WTC11 (cell line): ENCODE data around the gene BCL11B.

Experiments used
- CBFB ChIP-seq: sonication (generic); formaldehyde crosslinking; IDR thresholded peaks from 2 replicates; pipeline ENCODE4 v1.8.1; 2022; ENCODE audit warnings: mild to moderate bottlenecking, low read depth, missing genetic modification reagents
- IRF2 ChIP-seq: sonication (generic); formaldehyde crosslinking; IDR thresholded peaks from 2 replicates; pipeline ENCODE4 v1.8.0; 2022; ENCODE audit warnings: low read depth, missing genetic modification reagents, borderline replicate concordance
- JUN ChIP-seq: sonication (generic); formaldehyde crosslinking; IDR thresholded peaks from 2 replicates; pipeline ENCODE4 v1.8.0; 2023; ENCODE audit warnings: mild to moderate bottlenecking, missing genetic modification reagents
- ZNF138 ChIP-seq: sonication (generic); formaldehyde crosslinking; conservative IDR thresholded peaks from 2 replicates; pipeline ENCODE4 v1.8.1; 2022; ENCODE audit warnings: mild to moderate bottlenecking, moderate library complexity, missing genetic modification reagents
- TF ChIP-seq, protein P1 (sequence below): fragments of 200-600 bp; IDR thresholded peaks from 2 replicates; pipeline ENCODE4 v1.8.0; 2022; ENCODE audit warnings: antibody characterized with exemption

DNA sequence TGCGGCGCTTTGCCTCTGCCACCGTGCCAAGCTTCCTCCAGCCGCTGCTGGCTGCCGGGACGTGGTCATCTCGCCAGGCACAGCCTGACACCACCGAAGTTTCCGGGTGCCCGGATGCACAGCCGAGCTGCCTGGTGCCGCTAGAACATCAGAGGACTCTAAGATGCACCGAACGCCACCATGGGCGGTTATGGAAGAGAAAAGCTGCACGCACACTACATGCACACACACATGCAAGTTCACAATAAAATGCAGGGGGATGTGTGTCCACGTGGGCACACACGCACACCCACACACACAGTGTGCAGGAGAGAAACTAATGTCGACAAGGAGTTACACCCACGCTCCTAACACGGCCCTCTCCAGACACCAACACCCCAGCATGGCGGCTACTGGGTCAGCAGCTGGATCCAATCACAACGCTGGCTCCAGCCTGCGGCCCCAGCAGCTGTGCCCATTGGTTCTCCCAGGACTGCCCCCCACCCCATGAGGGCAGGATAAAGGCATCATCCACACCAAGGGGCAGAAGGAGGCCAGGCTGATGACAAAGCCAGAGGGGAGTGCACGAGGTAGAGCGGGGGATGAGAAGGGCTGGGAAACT lies 82.7 kb downstream of the BCL11B start:
- TF ChIP-seq, protein P1, sequence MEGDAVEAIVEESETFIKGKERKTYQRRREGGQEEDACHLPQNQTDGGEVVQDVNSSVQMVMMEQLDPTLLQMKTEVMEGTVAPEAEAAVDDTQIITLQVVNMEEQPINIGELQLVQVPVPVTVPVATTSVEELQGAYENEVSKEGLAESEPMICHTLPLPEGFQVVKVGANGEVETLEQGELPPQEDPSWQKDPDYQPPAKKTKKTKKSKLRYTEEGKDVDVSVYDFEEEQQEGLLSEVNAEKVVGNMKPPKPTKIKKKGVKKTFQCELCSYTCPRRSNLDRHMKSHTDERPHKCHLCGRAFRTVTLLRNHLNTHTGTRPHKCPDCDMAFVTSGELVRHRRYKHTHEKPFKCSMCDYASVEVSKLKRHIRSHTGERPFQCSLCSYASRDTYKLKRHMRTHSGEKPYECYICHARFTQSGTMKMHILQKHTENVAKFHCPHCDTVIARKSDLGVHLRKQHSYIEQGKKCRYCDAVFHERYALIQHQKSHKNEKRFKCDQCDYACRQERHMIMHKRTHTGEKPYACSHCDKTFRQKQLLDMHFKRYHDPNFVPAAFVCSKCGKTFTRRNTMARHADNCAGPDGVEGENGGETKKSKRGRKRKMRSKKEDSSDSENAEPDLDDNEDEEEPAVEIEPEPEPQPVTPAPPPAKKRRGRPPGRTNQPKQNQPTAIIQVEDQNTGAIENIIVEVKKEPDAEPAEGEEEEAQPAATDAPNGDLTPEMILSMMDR = no peak
- no peak for TF ChIP-seq IRF2 (CRISPR knock-in tag)
- TF ChIP-seq CBFB (CRISPR knock-in tag) = no peak
- TF ChIP-seq JUN (CRISPR knock-in tag) = no peak
- TF ChIP-seq ZNF138 (CRISPR knock-in tag) = no peak
